NCI-H1105 treated with DMSO at 0.1 percent for 48 hours (cell line): ENCODE measurements around the gene ICA1.

Source experiments
- DNase-seq: peaks from one replicate; lab custom pipeline; 2025; lab: John Stamatoyannopoulos, UW

ICA1 gene

GRCh38 chr7:8227261-8227660 lies 34.7 kb downstream of the ICA1 start:
- no peak for DNase-seq

DNA sequence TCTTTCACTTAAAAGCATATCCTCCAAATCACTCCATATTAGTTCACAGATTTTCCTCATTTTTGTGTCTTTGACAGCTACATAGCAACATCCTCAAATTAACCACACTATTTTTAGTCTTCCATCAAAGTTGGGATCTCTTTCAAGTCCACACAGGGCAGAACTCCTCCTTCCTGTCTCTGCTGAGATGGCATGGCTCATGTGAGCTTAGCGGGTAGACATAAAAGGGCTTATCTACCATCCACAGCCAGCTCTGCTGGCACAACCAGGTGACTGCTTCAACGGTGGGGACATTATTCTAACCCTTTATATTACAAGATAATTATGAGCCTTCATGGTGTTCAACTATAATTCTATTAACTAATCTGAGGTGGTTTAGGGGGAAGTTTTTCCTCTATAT lies 35.5 kb downstream of the ICA1 start:
- no peak for DNase-seq

- DNase-seq, result no peak
Measured at GRCh38 chr7:8221567-8221966, 40.4 kb downstream of the ICA1 start.

DNA sequence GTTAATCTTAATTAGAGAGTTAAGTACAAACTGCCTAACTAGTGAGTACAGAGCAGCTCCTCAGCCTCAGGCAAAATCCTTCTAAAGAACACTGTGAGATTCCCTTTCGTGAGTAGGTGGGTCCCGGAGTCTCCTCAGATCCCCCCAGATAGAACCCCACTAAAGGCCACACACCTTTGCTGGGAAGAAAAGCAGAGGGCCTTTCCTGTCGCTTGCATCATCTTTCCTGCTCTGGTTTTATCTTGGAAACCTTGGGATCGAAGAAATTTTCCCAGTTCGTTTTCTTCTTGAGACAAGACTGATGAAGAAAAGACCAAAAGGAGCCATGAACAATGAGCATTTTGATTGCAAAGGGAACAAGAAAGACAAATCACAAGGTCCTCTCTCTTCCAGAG lies 40.9 kb downstream of the ICA1 start:
- no peak for DNase-seq

- DNase-seq, result no peak
Measured at GRCh38 chr7:8220376-8221100, 41.4 kb downstream of the ICA1 start.

DNA sequence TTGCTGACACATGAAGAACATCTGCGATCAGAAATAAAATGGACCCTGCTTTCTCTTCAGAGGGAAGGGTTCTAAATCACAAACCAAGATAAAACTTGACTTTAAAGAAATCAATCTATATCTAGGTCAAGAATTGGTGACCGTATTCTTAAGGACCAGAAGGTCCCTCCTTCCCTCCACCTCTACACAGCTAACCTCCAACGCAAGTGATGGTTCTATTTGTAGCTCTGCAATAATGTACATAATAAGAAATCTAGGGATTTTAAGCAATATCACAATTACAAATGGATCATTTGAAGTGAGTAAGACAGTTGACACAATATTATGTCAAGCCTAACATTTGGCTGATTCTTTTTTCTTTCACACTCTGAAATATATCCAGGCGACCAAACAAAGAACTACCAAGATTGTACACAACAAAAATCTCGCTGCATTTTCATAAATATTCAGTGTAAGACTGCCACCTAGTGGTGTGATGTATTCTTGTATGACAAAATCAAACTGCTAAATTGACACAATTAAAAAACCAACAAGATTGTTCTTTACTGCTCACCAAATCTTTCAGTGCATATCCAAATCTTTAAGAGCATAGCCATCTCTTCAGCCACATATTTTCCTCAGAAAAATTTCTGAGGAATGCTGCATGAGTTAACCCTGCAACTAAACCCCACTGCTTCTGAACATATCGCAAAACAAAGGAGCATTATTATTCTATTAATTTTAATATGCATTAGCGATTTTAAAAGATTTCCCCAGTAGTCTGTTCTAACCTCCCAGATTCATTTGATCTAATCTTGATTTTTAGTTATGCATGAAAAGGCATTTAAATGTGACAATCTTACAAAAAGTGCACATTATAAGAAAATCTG lies 44.5 kb downstream of the ICA1 start:
- DNase-seq, result peak; percentile 88

DNA sequence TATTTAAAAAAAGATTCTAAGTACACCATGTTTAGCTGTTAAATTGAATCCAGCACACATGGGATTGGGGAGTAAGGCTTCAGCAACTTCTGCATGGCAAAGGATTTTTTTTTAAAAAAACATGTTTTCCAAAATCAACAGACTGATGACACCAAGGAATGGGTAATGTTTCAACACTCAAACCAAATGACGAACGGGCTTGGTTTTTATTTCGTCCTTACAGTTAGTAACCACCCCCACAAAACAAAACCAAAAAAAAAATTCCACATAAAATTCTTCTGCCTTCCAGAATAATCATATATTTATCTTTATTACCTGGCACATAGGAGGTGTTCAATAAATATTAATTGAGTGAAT lies 45.7 kb downstream of the ICA1 start:
- DNase-seq, result no peak

DNA sequence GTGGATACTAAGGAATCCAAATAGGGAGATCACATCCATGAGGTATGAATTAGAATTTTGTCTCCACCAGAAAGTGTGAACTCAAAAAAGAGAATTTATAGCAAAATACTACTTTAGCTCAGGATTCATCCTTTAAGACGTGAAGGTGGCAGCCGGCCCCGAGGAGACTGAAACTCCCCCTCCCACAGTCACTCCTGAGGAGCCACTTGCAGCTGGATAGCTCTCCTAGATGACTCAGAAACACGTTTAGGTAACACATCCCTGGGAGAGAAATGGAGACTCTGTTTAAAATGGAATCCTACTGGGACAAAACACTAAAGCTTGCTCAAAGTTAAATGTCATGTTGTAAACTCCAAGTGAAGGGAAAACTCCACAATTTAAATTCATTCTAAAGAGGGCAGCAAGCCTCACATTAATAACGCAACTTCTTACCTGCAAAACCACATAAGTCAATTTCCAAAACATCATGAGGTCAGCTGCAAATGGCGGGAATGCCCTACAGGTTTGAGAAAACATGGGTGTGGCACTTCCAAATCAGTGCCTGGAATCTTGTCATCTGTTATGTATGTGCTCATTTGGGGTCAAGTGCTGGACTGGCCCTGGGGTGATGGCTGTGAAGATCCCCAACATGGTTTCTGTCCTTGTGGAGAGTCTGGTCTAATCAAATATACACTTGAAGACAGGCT lies 46.2 kb downstream of the ICA1 start:
- DNase-seq, result no peak

GRCh38 chr7:8214244-8214824 lies 47.6 kb downstream of the ICA1 start:
- DNase-seq, result no peak

DNA sequence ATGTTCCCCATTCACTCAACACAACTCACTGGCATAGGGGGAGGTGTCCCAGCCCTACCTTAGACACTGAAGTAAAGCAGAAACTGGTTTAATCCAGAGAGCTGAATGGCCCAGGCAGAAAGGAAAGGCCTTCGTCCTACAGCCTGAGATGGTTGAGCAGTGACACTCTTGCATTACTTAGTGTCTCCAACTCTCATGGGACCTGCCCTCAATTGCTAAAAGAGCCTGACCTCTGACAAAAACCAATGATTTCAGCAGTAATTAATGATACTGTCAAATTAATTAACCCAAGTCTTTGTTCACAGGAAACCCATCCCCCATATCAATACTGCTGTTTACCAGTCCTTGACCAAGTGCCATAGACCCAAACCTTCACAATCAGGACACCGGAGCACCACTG lies 48.6 kb downstream of the ICA1 start:
- no peak for DNase-seq

DNA sequence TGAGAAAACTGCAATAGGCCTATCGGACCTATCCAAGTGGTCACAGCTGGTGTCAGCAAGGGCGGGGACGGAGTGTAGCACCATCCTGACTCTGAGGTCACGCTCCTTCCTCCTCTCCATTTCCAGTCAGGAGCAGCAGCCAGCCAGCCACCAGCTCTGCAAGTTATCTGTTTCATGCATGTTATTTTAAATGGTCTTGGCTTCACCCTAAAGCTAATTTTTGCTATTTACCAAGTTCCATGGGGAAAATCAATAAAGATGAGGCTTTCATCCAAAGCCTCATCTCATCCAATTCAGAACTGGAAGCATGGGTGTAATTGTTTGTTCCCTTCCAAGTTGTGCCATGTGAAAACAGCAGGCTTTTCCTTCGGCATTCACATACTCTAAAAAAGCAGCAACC lies 49.3 kb downstream of the ICA1 start:
- peak; percentile 51 for DNase-seq

GRCh38 chr7:8211725-8212096 lies 50.3 kb downstream of the ICA1 start:
- no peak for DNase-seq

- DNase-seq, result no peak
Measured at GRCh38 chr7:8210845-8211724, 50.9 kb downstream of the ICA1 start.

DNA sequence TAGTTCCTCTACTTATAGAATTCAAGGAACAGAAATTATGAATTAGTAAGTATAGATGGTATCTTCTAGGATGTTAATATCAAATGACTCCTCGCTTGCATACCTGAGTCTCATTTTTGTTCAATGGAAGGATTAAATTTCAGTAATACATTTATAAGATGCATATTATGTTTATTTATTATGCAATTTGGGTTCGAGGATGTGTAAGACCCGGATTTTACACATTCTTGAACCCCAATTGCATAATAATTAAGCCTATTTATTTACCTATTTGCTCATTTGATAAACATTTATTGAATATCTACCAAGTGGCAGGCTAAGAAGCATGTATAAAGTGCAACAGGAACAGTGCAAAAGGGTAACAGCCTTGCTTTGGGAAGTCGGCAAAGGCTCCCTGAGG lies 52.6 kb downstream of the ICA1 start:
- no peak for DNase-seq

DNA sequence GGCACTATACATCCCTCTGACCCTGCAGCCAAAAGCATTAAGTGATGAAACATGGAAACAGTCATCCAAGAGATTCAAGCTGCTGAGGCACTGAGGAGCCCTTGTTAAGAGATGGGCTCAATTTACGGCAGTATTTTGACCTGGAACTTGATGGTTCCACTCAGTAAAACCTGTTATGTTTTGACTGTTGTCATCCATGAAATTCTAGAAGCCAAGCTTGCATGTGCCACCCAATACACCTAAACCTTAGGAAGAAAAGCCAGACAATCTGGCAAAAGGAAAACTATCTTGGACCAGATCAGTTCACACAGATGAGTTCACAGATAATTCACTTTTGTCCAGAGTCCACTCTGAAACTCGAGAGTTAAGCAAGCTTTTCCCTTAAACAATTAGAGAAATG lies 53.2 kb downstream of the ICA1 start:
- DNase-seq, result no peak

DNA sequence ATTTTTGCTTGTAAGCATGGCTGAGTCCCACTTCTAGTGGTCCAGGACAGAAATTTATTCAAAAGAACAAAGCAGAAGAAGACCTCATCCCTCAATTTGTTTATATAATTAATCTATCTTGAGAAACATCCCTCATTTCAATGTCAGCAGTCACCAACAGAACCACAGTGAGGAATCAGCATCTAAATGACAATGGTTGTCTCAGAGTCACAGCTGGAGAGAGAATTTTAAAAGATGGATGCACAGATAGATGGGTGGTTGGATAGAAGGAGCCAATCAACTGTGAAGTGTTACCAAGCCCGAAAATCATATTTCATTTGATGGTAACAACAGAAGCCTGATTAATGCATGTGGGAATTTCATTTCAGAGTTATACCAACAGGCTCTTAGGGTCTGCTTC lies 55.0 kb downstream of the ICA1 start:
- DNase-seq, result no peak

- DNase-seq, result no peak
Measured at GRCh38 chr7:8205537-8205936, 56.4 kb downstream of the ICA1 start.

DNA sequence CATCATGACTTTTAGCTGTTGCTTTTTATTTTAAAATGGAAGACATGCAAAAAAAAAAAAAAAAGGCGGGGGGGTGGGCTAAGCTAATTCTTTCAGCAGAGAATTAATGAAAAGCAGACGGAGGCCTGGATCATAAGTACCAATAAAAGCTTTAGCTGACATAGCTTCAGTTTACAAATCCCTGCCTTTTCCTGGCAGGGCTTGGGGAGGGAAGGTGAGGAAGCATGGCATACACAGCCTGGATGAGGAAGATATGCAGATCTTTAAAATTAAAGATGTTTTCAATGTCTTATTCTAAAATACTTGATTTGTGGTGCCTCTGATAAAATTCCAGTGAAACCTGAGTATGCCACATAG lies 57.0 kb downstream of the ICA1 start:
- no peak for DNase-seq

- no peak for DNase-seq
Measured at GRCh38 chr7:8204339-8205030, 57.5 kb downstream of the ICA1 start.

- DNase-seq, result no peak
Measured at GRCh38 chr7:8201846-8202441, 60.0 kb downstream of the ICA1 start.

GRCh38 chr7:8200717-8201116 lies 61.2 kb downstream of the ICA1 start:
- no peak for DNase-seq
